GM12878 (cell line): Measurements from ENCODE around the gene ABHD11. TPM values are rescaled to one million over a fixed set of nuclear protein-coding genes. Genes with fewer than 3 reads are reported as not detected.

Experiments
- ATAC-seq: fragments of 200-7000 bp; cut with Tn5 transposase; 3 replicates; pipeline ENCODE4 v1.9.1; 2020; ENCODE audit warnings: mild to moderate bottlenecking, moderate library complexity
- BruUV-seq: library from RNA; stranded (reverse); fragments of 400-500 nt; replicated peaks from 2 replicates; lab custom pipeline; 2021; lab: Mats Ljungman, UMichigan
- CTCF ChIA-PET: fragments of 300-600 bp; sonication (Branson Sonifier 250); formaldehyde crosslinking; extraction: SDS; loops from one replicate; lab custom pipeline; 2021; ENCODE audit warnings: inconsistent platforms; lab: Yijun Ruan, JAX
- POLR2A ChIA-PET: fragments of 350-600 bp; formaldehyde crosslinking; extraction: SDS; loops from one replicate; lab custom pipeline; 2021; ENCODE audit warnings: inconsistent platforms; lab: Charles Lee
- RAD21 ChIA-PET: fragments of 300-600 bp; sonication (Branson Sonifier 250); formaldehyde crosslinking; loops from one replicate; lab custom pipeline; 2023; ENCODE audit warnings: antibody characterized with exemption; ENCODE audit not compliant: unreplicated experiment; lab: Charles Lee
- SMC1A ChIA-PET: fragments of 300-600 bp; sonication (Branson Sonifier 250); formaldehyde crosslinking; loops from one replicate; lab custom pipeline; 2023; ENCODE audit not compliant: unreplicated experiment, uncharacterized antibody; lab: Charles Lee
- DNase-seq: peaks from one replicate; pipeline ENCODE4 v3.0.0-alpha.2; 2011; ENCODE audit warnings: low read depth, low spot score
- FAIRE-seq: peaks from 3 replicates; lab custom pipeline; 2011; peaks lifted over from hg19 to GRCh38; lab: Jason Lieb, UNC
- H2AFZ ChIP-seq: 2 replicates; pipeline ENCODE4 v1.6.0; 2011; ENCODE audit warnings: low read depth, low read length, control low read depth; ENCODE audit not compliant: control insufficient read depth
- H3K27ac ChIP-seq: 2 replicates; pipeline ENCODE4 v1.5.1; 2011; ENCODE audit warnings: control low read depth; ENCODE audit not compliant: control insufficient read depth, insufficient read depth
- H3K27me3 ChIP-seq, 2 experiments: replicated peaks in 1 of 2; 2 replicates each; pipeline versions ENCODE4 v1.6.0 to v1.6.1; 2011; ENCODE audit warnings: low read length in 1 of 2; ENCODE audit not compliant: control insufficient read depth in 2 of 2, insufficient read depth in 2 of 2
- H3K36me3 ChIP-seq, 2 experiments: 2 replicates each; pipeline ENCODE4 v1.5.1; 2011; ENCODE audit warnings: low read length in 1 of 2; ENCODE audit not compliant: control insufficient read depth in 2 of 2, insufficient read depth in 2 of 2
- H3K4me1 ChIP-seq: 2 replicates; pipeline ENCODE4 v1.6.1; 2011; ENCODE audit warnings: mild to moderate bottlenecking, low read length, moderate library complexity, mixed read lengths; ENCODE audit not compliant: control insufficient read depth, insufficient read depth
- H3K4me2 ChIP-seq: 2 replicates; pipeline ENCODE4 v1.6.0; 2011; ENCODE audit warnings: control low read depth; ENCODE audit not compliant: control insufficient read depth, insufficient read depth
- H3K4me3 ChIP-seq: fragments of 200-600 bp; sonication (generic); 2 replicates; pipeline ENCODE4 v1.5.1; 2016
- H3K79me2 ChIP-seq: 2 replicates; pipeline ENCODE4 v1.6.0; 2011; ENCODE audit warnings: low read length; ENCODE audit not compliant: control insufficient read depth, insufficient read depth
- H3K9ac ChIP-seq: 2 replicates; pipeline ENCODE4 v1.8.0; 2011; ENCODE audit warnings: low read length, control low read depth, mixed read lengths; ENCODE audit not compliant: control insufficient read depth, insufficient read depth
- H3K9me3 ChIP-seq: replicated peaks from 3 replicates; pipeline ENCODE4 v1.5.1; 2011; ENCODE audit warnings: mild to moderate bottlenecking, low read length; ENCODE audit not compliant: control insufficient read depth, insufficient read depth
- H4K20me1 ChIP-seq: 2 replicates; pipeline ENCODE4 v1.6.0; 2011; ENCODE audit not compliant: control insufficient read depth, insufficient read depth
- ATF7 ChIP-seq: fragments of 450-650 bp; IDR thresholded peaks from 2 replicates; pipeline ENCODE4 v1.6.1; 2016; ENCODE audit warnings: low read depth, mild to moderate bottlenecking
- BHLHE40 ChIP-seq, 2 experiments: fragments of 450-650 bp in 1 of 2; IDR thresholded peaks; 2 replicates each; pipeline ENCODE4 v1.6.1; 2011 to 2017; ENCODE audit warnings: low read depth in 2 of 2, borderline replicate concordance in 1 of 2, improper control_type of control experiment in 1 of 2, low read length in 1 of 2, mild to moderate bottlenecking in 1 of 2
- ESRRA ChIP-seq: IDR thresholded peaks from 2 replicates; pipeline ENCODE4 v1.6.1; 2012; ENCODE audit warnings: mild to moderate bottlenecking, low read length, improper control_type of control experiment
- LARP7 ChIP-seq: fragments of 450-650 bp; IDR thresholded peaks from 2 replicates; pipeline ENCODE4 v1.6.1; 2017; ENCODE audit warnings: mild to moderate bottlenecking
- NR2C1 ChIP-seq: fragments of 450-650 bp; IDR thresholded peaks from 2 replicates; pipeline ENCODE4 v1.6.1; 2017; ENCODE audit warnings: antibody characterized with exemption, mild to moderate bottlenecking, moderate library complexity
- POLR2AphosphoS2 ChIP-seq: IDR thresholded peaks from 2 replicates; pipeline ENCODE4 v1.6.1; 2011; ENCODE audit warnings: low read depth, mild to moderate bottlenecking, low read length, improper control_type of control experiment, moderate library complexity
- RAD51 ChIP-seq: fragments of 450-650 bp; IDR thresholded peaks from 2 replicates; pipeline ENCODE4 v1.6.1; 2016; ENCODE audit warnings: moderate library complexity, mild to moderate bottlenecking, inconsistent platforms
- RUNX3 ChIP-seq: IDR thresholded peaks from 2 replicates; pipeline ENCODE4 v1.6.1; 2012; ENCODE audit warnings: low read length, inconsistent platforms
- SIX5 ChIP-seq: IDR thresholded peaks from 2 replicates; pipeline ENCODE4 v1.6.1; 2011; ENCODE audit warnings: mild to moderate bottlenecking, low read depth, low read length, moderate library complexity; ENCODE audit not compliant: severe bottlenecking
- SMAD1 ChIP-seq: fragments of 450-650 bp; IDR thresholded peaks from 2 replicates; pipeline ENCODE4 v1.6.1; 2018; ENCODE audit warnings: mild to moderate bottlenecking, low read depth; ENCODE audit not compliant: partially characterized antibody
- SMARCA5 ChIP-seq: fragments of 450-650 bp; IDR thresholded peaks from 2 replicates; pipeline ENCODE4 v1.6.1; 2017; ENCODE audit warnings: mild to moderate bottlenecking
- ZNF384 ChIP-seq: IDR thresholded peaks from 2 replicates; pipeline ENCODE4 v1.6.1; 2012; ENCODE audit warnings: low read depth, mild to moderate bottlenecking, low read length, improper control_type of control experiment, borderline replicate concordance
- WGBS: methylation state at CpG from one replicate; pipeline ENCODE4 v1.1.6; 2016; ENCODE audit warnings: low lambda C conversion rate; ENCODE audit not compliant: insufficient replicate concordance, insufficient coverage; ENCODE audit errors: missing lambda C conversion rate; 5-methylcytosine and 5-hydroxymethylcytosine counted together
- in situ Hi-C: fragments of 300-500 bp; cut with MboI; formaldehyde crosslinking; loops from 9 replicates; pipeline ENCODE4 v1.14.3; 2018; ENCODE audit warnings: mixed read lengths
- intact Hi-C: fragments of 100-400 bp; cut with micrococcal nuclease; formaldehyde crosslinking; loops from one replicate; pipeline ENCODE4 v1.14.2; 2022; ENCODE audit not compliant: unreplicated experiment
- polyA plus RNA-seq, 11 experiments: library from polyadenylated mRNA; depleted of rRNA in 4 of 11; unstranded in 6 of 11; stranded (reverse) in 5 of 11; fragments of >200 nt; fragmentation: Nextera tagmentation in 4 of 11; fragmentation: Illumina TruSeq in 1 of 11; extraction: Ambion mirVana in 4 of 11; extraction: Trizol in 1 of 11; gene quantifications; 1 replicate in 1 of 11; 2 replicates in 10 of 11; pipeline versions ENCODE4 v1.2.1 to v1.2.3, GENCODE V29; 2011 to 2016; ENCODE audit warnings: inconsistent platforms in 2 of 11, missing spikeins in 2 of 11, low read depth in 1 of 11
- total RNA-seq, 4 experiments: library from RNA; depleted of rRNA in 3 of 4; stranded (reverse); fragments of >200 nt in 3 of 4; fragmentation: Illumina TruSeq in 1 of 4; extraction: Trizol in 1 of 4; gene quantifications; 2 replicates each; pipeline versions ENCODE4 v1.2.1 to v1.2.3, GENCODE V29; 2013 to 2021
- TF ChIP-seq, protein P1 (sequence below): fragments of 450-650 bp; conservative IDR thresholded peaks from 2 replicates; pipeline ENCODE4 v1.6.1; 2017; ENCODE audit warnings: mild to moderate bottlenecking, moderate library complexity

Gene ABHD11
- total and polyA plus RNA-seq, 10 of the 15 experiments (the other 5 are each of a cell fraction or from before 2014, with no cell fraction given) = 2.8 to 24.8 (median 10.1) TPM

DNA sequence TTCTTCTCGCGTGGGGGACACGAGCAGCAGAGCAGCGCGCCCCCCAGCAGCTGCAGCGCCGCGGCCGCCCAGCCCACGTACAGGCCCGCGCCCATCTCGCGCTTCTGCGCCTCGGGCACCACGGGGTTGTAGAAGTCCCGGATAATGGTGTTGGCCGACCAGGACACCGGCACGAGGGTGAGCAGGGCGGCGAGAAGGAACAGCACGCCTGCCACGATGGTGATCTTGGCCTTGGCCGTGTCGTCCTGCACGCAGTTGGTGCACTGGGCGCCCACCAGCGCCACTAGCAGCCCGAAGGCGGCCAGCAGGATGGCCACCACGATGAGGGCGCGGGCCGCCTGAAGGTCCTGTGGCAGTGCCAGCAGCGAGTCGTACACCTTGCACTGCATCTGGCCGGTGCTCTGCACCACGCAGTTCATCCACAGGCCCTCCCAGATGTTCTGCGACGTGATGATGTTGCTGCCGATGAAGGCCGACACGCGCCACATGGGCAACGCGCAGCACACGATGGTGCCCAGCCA, 30.9 kb upstream of the ABHD11 start:
- intact Hi-C loops = no loop called here
- DNase-seq = no peak
- POLR2A ChIA-PET = no interaction called here
- in situ Hi-C loops = no loop called here
- RAD21 ChIA-PET = interaction anchor here (0.5 kb wide), 1 partner anchor 89 kb away, joined by 3 read pairs; no protein-coding TSS in a partner anchor
- no peak overlapping the region for H3K4me2 ChIP-seq
- H3K36me3 ChIP-seq = no peaks in the 10 kb centered on the region
- no peak overlapping the region for H3K27ac ChIP-seq
- 78% methylated on average over 42 of the region's 49 CpGs for WGBS
- CTCF ChIA-PET = no interaction called here
- ATAC-seq = no peak
- BruUV-seq = no TSS peak
- SMC1A ChIA-PET = no interaction called here
- no peak overlapping the region for H3K9ac ChIP-seq
- H3K79me2 ChIP-seq = no peaks in the 10 kb centered on the region
- no peak overlapping the region for H2AFZ ChIP-seq
- no peaks in the 10 kb centered on the region for H3K9me3 ChIP-seq
- H3K4me3 ChIP-seq = no peak overlapping the region
- H3K27me3 ChIP-seq = peaks cover 0 to 2% of the 10 kb centered on the region in 2 experiments; a peak in 1 of 4 replicates
- H4K20me1 ChIP-seq = no peaks in the 10 kb centered on the region
- TF ChIP-seq NR2C1 (no peak), ESRRA (no peak), LARP7 (no peak), ZNF384 (no peak)
- no peak for FAIRE-seq
- H3K4me1 ChIP-seq = no peaks in the 10 kb centered on the region

GRCh38 chr7:73768641-73769480, 30.3 kb upstream of the ABHD11 start:
- RAD21 ChIA-PET = no interaction called here
- POLR2A ChIA-PET = no interaction called here
- ATAC-seq (no peak), DNase-seq (no peak), FAIRE-seq (no peak)
- CTCF ChIA-PET = no interaction called here
- no peaks in the 10 kb centered on the region for H3K9me3 ChIP-seq
- H3K79me2 ChIP-seq = no peaks in the 10 kb centered on the region
- no peaks in the 10 kb centered on the region for H3K36me3 ChIP-seq
- peaks cover 0 to 2% of the 10 kb centered on the region in 2 experiments; a peak in 1 of 4 replicates for H3K27me3 ChIP-seq
- SMC1A ChIA-PET = no interaction called here
- no peaks in the 10 kb centered on the region for H3K4me1 ChIP-seq
- H3K4me3 ChIP-seq = no peak overlapping the region
- no TSS peak for BruUV-seq
- no peaks in the 10 kb centered on the region for H4K20me1 ChIP-seq
- intact Hi-C loops (no loop called here), in situ Hi-C loops (no loop called here)
- H2AFZ ChIP-seq = no peak overlapping the region
- no peak overlapping the region for H3K9ac ChIP-seq
- no peak overlapping the region for H3K4me2 ChIP-seq
- 45% methylated on average over 43 of the region's 53 CpGs for WGBS
- H3K27ac ChIP-seq = no peak overlapping the region
- TF ChIP-seq SIX5 (no peak), RUNX3 (no peak), SMAD1 (no peak), POLR2AphosphoS2 (no peak), RAD51 (no peak), SMARCA5 (no peak), ATF7 (no peak), BHLHE40 (IDR thresholded peaks at IDR 0.05; ENCODE audit: borderline replicate concordance in 1 of 2, low read depth in 2 of 2, low read length in 1 of 2) (no peak)
- TF ChIP-seq, protein P1, sequence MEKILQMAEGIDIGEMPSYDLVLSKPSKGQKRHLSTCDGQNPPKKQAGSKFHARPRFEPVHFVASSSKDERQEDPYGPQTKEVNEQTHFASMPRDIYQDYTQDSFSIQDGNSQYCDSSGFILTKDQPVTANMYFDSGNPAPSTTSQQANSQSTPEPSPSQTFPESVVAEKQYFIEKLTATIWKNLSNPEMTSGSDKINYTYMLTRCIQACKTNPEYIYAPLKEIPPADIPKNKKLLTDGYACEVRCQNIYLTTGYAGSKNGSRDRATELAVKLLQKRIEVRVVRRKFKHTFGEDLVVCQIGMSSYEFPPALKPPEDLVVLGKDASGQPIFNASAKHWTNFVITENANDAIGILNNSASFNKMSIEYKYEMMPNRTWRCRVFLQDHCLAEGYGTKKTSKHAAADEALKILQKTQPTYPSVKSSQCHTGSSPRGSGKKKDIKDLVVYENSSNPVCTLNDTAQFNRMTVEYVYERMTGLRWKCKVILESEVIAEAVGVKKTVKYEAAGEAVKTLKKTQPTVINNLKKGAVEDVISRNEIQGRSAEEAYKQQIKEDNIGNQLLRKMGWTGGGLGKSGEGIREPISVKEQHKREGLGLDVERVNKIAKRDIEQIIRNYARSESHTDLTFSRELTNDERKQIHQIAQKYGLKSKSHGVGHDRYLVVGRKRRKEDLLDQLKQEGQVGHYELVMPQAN = no peak
